ENCODE data around the gene FXYD5. TPM values are rescaled to one million over a fixed set of nuclear protein-coding genes. Genes with fewer than 3 reads are reported as not detected.

The FXYD5 gene
- total RNA-seq, 1 experiment from 2014 or later, result 760 TPM

DNA sequence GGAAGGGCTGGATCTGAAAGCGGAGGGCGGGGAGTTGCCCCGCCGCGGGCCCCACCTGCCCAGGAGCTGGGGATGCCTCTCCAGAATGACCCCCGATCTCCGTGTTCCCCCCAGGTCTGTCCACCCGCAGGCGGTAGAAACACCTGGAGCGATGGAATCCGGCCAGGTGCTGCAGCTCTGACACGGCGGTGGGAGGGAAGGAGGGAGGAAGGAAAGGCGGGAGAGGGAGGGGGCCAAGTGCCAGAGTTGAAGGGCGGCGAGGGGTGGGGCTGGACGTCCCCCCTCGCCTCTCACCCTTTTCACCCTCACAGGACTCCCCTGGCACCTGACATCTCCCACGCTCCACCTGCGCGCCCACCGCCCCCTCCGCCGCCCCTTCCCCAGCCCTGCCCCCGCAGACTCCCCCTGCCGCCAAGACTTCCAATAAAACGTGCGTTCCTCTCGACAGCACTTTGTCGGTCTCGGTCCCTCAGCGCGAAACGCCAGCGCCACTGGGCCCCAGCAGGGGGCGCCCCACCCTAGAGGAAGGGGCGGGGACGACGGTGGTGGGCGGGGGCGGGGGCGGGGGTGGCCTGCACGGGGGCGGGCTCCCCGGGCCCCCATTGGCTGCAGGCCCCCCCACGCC, 11.8 kb upstream of the FXYD5 start:
- peaks cover 17% of the 10 kb centered on the region for H3K27me3 Mint-ChIP-seq (ENCODE audit: unreplicated experiment)
- H3K9me3 Mint-ChIP-seq (ENCODE audit: low read depth, unreplicated experiment), result no peaks in the 10 kb centered on the region
- intact Hi-C loops (cut with micrococcal nuclease; ENCODE audit: unreplicated experiment), result loop anchor here (5.0 kb wide), 1 partner anchor 105 kb away; the partner anchor contains the start of gene LSR

DNA sequence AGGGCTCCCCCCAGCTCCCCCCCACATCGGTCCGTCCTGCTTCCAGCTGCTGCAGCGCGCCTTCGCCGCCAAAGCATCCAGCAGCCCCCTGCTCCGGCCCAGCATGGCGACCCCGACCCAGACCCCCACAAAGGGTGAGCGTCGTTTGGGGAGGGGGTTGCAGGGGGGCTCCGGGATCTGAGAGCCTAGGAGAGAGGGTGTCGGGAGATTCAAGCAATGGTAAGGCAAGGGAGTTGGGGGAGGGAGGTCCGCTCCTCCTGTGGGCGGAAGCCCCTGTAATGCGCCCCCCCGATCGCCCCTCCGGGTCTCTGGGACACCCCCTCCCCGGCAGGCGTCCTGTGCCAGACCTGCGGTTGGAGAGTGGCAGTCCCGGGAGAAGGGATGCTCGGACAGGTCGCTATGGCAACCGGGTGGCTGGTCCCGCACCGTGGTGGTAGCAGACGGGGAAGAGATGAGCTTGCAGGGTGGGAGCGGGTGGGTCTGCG, 11.3 kb upstream of the FXYD5 start, which contains the start of gene FXYD7:
FXYD7 (plus strand) TSS at position 25 of the 485 bp plus-strand sequence; CDS start at position 104, 79 bp downstream.
- Mint-ChIP-seq H3K9me3 (ENCODE audit: low read depth, unreplicated experiment) (no peaks in the 10 kb centered on the region), H3K4me1 (ENCODE audit: low read depth, unreplicated experiment) (peaks cover 35% of the 10 kb centered on the region), H3K4me3 (ENCODE audit: low read depth, unreplicated experiment) (peak within 1 kb of the TSS; percentile 48), H3K27me3 (ENCODE audit: unreplicated experiment) (peaks cover 17% of the 10 kb centered on the region), H3K27ac (ENCODE audit: unreplicated experiment) (peak within 1 kb of the TSS; percentile 27), H3K36me3 (ENCODE audit: insufficient read depth, unreplicated experiment) (peaks cover 26% of the 10 kb centered on the region)
- TF ChIP-seq, protein P1, sequence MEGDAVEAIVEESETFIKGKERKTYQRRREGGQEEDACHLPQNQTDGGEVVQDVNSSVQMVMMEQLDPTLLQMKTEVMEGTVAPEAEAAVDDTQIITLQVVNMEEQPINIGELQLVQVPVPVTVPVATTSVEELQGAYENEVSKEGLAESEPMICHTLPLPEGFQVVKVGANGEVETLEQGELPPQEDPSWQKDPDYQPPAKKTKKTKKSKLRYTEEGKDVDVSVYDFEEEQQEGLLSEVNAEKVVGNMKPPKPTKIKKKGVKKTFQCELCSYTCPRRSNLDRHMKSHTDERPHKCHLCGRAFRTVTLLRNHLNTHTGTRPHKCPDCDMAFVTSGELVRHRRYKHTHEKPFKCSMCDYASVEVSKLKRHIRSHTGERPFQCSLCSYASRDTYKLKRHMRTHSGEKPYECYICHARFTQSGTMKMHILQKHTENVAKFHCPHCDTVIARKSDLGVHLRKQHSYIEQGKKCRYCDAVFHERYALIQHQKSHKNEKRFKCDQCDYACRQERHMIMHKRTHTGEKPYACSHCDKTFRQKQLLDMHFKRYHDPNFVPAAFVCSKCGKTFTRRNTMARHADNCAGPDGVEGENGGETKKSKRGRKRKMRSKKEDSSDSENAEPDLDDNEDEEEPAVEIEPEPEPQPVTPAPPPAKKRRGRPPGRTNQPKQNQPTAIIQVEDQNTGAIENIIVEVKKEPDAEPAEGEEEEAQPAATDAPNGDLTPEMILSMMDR (IDR thresholded peaks at IDR 0.05; ENCODE audit: unreplicated experiment), result no peak
- no peak for DNase-seq
- intact Hi-C loops (cut with micrococcal nuclease; ENCODE audit: unreplicated experiment), result loop anchor here (5.0 kb wide), 1 partner anchor 104 kb away; the partner anchor contains the start of gene LSR
- CTCF ChIA-PET, result interaction anchor here (0.6 kb wide), 1 partner anchor 34 kb away, joined by 3 read pairs; no protein-coding TSS in a partner anchor
- BruUV-seq (replicated peaks), result no TSS peak

More for the DNA sequence above, 11.8 kb upstream of the FXYD5 start:
- H3K4me3 Mint-ChIP-seq (ENCODE audit: low read depth, unreplicated experiment), result peak overlapping the region; percentile 48
- H3K36me3 Mint-ChIP-seq (ENCODE audit: insufficient read depth, unreplicated experiment), result peaks cover 26% of the 10 kb centered on the region
- DNase-seq, result peak; percentile 82
- TF ChIP-seq, protein P1 (IDR thresholded peaks at IDR 0.05; ENCODE audit: unreplicated experiment), result peak; percentile 94
- H3K4me1 Mint-ChIP-seq (ENCODE audit: low read depth, unreplicated experiment), result peaks cover 41% of the 10 kb centered on the region
- no peak overlapping the region for H3K27ac Mint-ChIP-seq (ENCODE audit: unreplicated experiment)
- no TSS peak for BruUV-seq (replicated peaks)
- CTCF ChIA-PET, result interaction anchor here (0.6 to 2.3 kb wide), 10 partner anchors 11 to 147 kb away, joined by 3 to 16 read pairs (median 4); no protein-coding TSS in a partner anchor

DNA sequence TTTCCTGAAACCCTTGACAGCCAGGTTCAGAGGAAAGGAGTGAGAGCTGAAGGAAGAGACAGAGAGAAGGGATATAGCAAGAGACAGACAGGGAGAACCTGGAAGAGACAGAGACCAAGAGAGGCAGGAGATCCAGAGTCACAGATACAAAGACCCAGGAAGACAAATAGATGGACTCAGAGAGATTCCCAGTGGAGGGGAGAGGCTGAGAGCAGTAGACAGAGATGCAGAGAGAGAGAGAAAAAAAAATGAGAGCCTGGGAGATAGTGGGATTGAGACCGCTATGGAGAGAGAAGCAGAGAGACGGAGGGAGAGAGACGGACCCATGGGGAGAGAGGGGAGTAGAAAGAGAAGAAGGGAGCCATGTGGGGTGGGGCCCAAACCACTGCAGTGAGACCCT, 10.7 kb upstream of the FXYD5 start:
- H3K4me3 Mint-ChIP-seq (ENCODE audit: low read depth, unreplicated experiment), result no peak overlapping the region
- CTCF ChIA-PET, result no interaction called here
- peaks cover 33% of the 10 kb centered on the region for H3K4me1 Mint-ChIP-seq (ENCODE audit: low read depth, unreplicated experiment)
- H3K27ac Mint-ChIP-seq (ENCODE audit: unreplicated experiment), result peak overlapping the region; percentile 27
- DNase-seq, result no peak
- no peaks in the 10 kb centered on the region for H3K9me3 Mint-ChIP-seq (ENCODE audit: low read depth, unreplicated experiment)
- BruUV-seq (replicated peaks), result no TSS peak
- peaks cover 24% of the 10 kb centered on the region for H3K36me3 Mint-ChIP-seq (ENCODE audit: insufficient read depth, unreplicated experiment)
- TF ChIP-seq, protein P1 (IDR thresholded peaks at IDR 0.05; ENCODE audit: unreplicated experiment), result no peak
- peaks cover 17% of the 10 kb centered on the region for H3K27me3 Mint-ChIP-seq (ENCODE audit: unreplicated experiment)
- intact Hi-C loops (cut with micrococcal nuclease; ENCODE audit: unreplicated experiment), result loop anchor here (5.0 kb wide), 1 partner anchor 103 kb away; the partner anchor contains the start of gene LSR

DNA sequence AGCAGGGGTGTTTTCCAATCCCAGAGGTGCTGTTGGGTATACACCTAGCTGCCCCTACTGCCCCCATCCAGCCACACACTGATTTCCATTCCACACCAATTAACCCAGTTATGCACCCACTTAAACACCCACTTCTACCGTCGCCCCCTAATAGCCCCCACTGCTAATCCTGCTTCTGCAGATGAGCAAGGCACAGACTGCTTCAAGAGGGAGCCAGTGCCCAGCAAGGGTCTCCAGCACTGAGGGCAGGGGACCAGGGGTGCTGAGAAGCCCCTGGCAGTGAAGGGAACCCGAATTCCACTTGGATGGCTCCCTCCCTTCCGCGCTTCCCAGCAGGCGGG, 10.3 kb upstream of the FXYD5 start:
- peak overlapping the region; percentile 27 for H3K27ac Mint-ChIP-seq (ENCODE audit: unreplicated experiment)
- H3K4me1 Mint-ChIP-seq (ENCODE audit: low read depth, unreplicated experiment), result peaks cover 33% of the 10 kb centered on the region
- intact Hi-C loops (cut with micrococcal nuclease; ENCODE audit: unreplicated experiment), result loop anchor here (5.0 kb wide), 1 partner anchor 103 kb away; the partner anchor contains the start of gene LSR
- H3K9me3 Mint-ChIP-seq (ENCODE audit: low read depth, unreplicated experiment), result no peaks in the 10 kb centered on the region
- H3K4me3 Mint-ChIP-seq (ENCODE audit: low read depth, unreplicated experiment), result no peak overlapping the region
- BruUV-seq (replicated peaks), result no TSS peak
- H3K27me3 Mint-ChIP-seq (ENCODE audit: unreplicated experiment), result peaks cover 17% of the 10 kb centered on the region
- TF ChIP-seq, protein P1 (IDR thresholded peaks at IDR 0.05; ENCODE audit: unreplicated experiment), result no peak
- peaks cover 22% of the 10 kb centered on the region for H3K36me3 Mint-ChIP-seq (ENCODE audit: insufficient read depth, unreplicated experiment)
- DNase-seq, result no peak
- CTCF ChIA-PET, result interaction anchor here (0.5 kb wide), 1 partner anchor 90 kb away, joined by 3 read pairs; no protein-coding TSS in a partner anchor
